DMS79 treated with DMSO at 0.1 percent for 48 hours (cell line): ENCODE data around the gene HMG20B.
A peak's percentile ranks its signal among the peaks of the same experiment; 100 is the strongest.
"Not testable (repeated sequence)": the region's sequence is repeated elsewhere in the genome, so short reads cannot be mapped to it uniquely, and the experiment has no call there.

ENCODE experiments used
- DNase-seq: peaks from one replicate; lab custom pipeline; 2025; lab: John Stamatoyannopoulos, UW

The HMG20B gene

GRCh38 chr19:3556423-3556977, 16.2 kb upstream of the HMG20B start:
- DNase-seq: no peak

GRCh38 chr19:3556978-3557460, 15.7 kb upstream of the HMG20B start:
- DNase-seq: peak; percentile 6

GRCh38 chr19:3557461-3558248, 15.1 kb upstream of the HMG20B start, which contains the start of gene MFSD12:
TSS of gene MFSD12 (minus strand) at chr19:3557586. CDS start at chr19:3557403, 183 bp downstream.
- DNase-seq: peak; percentile 86

GRCh38 chr19:3563709-3564524, 8.8 kb upstream of the HMG20B start:
- DNase-seq: no peak

- no peak for DNase-seq
These were observed 7.6 kb upstream of the HMG20B start for GRCh38 chr19:3565139-3565538.

- DNase-seq: not testable (repeated sequence)
These were observed 2.7 kb upstream of the HMG20B start for GRCh38 chr19:3570042-3570441.

GRCh38 chr19:3570606-3571011, 2.1 kb upstream of the HMG20B start:
- no peak for DNase-seq

- peak; percentile 96 for DNase-seq
These were observed 451 bp upstream of the HMG20B start for GRCh38 chr19:3572132-3572854.

- no peak for DNase-seq
These were observed 566 bp downstream of the HMG20B start for GRCh38 chr19:3573162-3573857.

- DNase-seq: no peak
These were observed 1.3 kb downstream of the HMG20B start for GRCh38 chr19:3573858-3574637.

- no peak for DNase-seq
These were observed 2.6 kb downstream of the HMG20B start for GRCh38 chr19:3575260-3575741.

GRCh38 chr19:3575949-3576673, 3.4 kb downstream of the HMG20B start:
- DNase-seq: no peak

GRCh38 chr19:3576696-3577443, 4.1 kb downstream of the HMG20B start:
- no peak for DNase-seq

- DNase-seq: no peak
These were observed 5.1 kb downstream of the HMG20B start for GRCh38 chr19:3577723-3578344.

- DNase-seq: no peak
These were observed 5.6 kb downstream of the HMG20B start for GRCh38 chr19:3578390-3578789.

GRCh38 chr19:3580156-3580934, 7.6 kb downstream of the HMG20B start:
- no peak for DNase-seq

GRCh38 chr19:3581792-3582191, 9.0 kb downstream of the HMG20B start:
- not testable (repeated sequence) for DNase-seq
